ENCODE measurements around the gene RTTN.

RTTN gene

DNA sequence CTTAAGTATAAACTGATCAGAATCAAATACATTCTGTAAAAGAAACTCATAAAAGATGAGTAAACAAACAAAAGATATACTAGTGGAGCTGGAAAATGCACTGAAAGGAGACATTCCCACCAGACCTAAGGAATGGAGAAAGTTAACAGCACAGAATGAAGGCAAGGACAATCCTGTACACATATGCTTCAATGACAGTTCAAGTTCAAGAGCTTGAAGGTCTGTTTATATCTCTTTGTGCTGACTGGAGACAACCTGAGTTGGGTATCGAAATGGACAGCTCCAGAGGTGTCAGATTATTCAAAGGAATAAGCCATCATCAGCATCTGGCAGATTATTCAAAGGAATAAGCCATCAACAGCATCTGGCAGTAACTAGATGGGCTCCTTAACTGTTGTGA is 184.0 kb downstream of the RTTN start:
- no peaks in the 10 kb centered on the region for H3K4me1 ChIP-seq (ENCODE audit: control insufficient read depth, insufficient read depth, low read length)
- H3K4me2 ChIP-seq (ENCODE audit: low read length), result no peak overlapping the region
- H3K36me3 ChIP-seq (ENCODE audit: insufficient read depth, low read length), result peaks cover 49% of the 10 kb centered on the region
- no peak overlapping the region for H3K9ac ChIP-seq (ENCODE audit: low read depth, low read length)
- no peaks in the 10 kb centered on the region for H3K9me3 ChIP-seq (replicated peaks; ENCODE audit: low read length)
- no peaks in the 10 kb centered on the region for H3K27me3 ChIP-seq (ENCODE audit: control insufficient read depth, insufficient read depth, low read length)
- H3K4me3 ChIP-seq (ENCODE audit: low read length), result no peak overlapping the region

DNA sequence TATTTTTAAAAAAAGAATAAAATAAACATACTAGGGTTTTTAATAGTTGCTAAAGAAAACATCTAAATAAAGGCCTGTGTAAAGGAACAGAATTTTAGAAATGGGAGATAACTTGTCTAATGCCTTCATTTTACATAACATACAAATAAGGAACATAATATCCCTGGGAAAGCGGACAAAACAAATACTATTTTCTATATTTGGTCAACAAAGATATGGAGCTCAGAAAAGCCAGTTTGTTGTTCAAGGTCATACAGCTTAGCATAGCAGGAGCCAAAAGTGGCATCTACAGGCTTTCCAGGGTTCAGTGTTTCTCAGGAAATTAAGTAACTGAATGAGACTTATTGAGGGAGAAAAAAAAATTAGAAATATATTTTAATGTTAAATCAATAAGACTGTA is 184.4 kb downstream of the RTTN start:
- Histone ChIP-seq H3K36me3 (ENCODE audit: insufficient read depth, low read length) (peaks cover 48% of the 10 kb centered on the region), H3K4me3 (ENCODE audit: low read length) (no peak overlapping the region), H3K9me3 (replicated peaks; ENCODE audit: low read length) (no peaks in the 10 kb centered on the region)

DNA sequence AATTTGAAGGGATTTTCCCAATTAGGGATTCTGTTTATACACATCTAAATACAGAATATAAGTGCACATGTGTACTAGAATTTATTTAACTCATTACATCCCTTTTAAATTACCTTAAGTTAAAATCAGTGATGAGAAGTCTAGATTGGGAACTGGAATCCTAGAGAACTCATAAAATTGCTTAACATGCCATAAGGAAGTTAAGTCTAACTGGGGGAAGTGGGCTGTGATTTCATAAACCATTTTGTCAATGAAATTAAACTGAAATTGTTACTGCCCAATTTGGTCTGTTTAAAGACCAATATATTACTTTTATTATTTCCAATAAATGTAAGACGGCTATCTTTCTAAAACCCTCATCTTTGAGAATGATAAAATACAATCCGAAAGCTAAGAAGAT is 185.5 kb downstream of the RTTN start:
- H3K4me2 ChIP-seq (ENCODE audit: low read length), result no peak overlapping the region
- H3K36me3 ChIP-seq (ENCODE audit: insufficient read depth, low read length), result peaks cover 50% of the 10 kb centered on the region
- no peaks in the 10 kb centered on the region for H3K9me3 ChIP-seq (replicated peaks; ENCODE audit: low read length)
- H3K4me1 ChIP-seq (ENCODE audit: control insufficient read depth, insufficient read depth, low read length), result no peaks in the 10 kb centered on the region
- H3K27me3 ChIP-seq (ENCODE audit: control insufficient read depth, insufficient read depth, low read length), result no peaks in the 10 kb centered on the region
- H3K9ac ChIP-seq (ENCODE audit: low read depth, low read length), result no peak overlapping the region
- H3K4me3 ChIP-seq (ENCODE audit: low read length), result no peak overlapping the region

More for the DNA sequence above, 184.4 kb downstream of the RTTN start:
- no peak overlapping the region for H3K9ac ChIP-seq (ENCODE audit: low read depth, low read length)
- no peaks in the 10 kb centered on the region for H3K4me1 ChIP-seq (ENCODE audit: control insufficient read depth, insufficient read depth, low read length)
- H3K27me3 ChIP-seq (ENCODE audit: control insufficient read depth, insufficient read depth, low read length), result no peaks in the 10 kb centered on the region
- no peak overlapping the region for H3K4me2 ChIP-seq (ENCODE audit: low read length)

DNA sequence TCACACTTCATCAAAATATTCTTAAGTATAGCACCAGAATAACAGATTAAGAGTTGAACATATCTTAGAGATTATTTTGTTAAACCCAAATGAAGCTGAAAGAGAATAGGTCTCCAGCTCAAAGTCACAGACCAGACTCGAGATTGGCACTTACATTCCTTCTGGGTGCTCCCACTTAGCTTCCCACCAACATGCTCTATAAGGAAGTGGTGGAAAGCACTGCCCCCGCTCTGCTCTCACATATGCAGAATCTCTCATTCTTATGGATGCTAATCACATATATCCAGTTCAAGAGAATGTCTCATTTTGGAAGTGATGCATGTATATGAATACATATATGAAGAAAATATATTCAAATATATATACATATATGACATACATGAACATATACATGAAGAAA is 186.4 kb downstream of the RTTN start:
- Histone ChIP-seq H3K36me3 (ENCODE audit: insufficient read depth, low read length) (peaks cover 41% of the 10 kb centered on the region), H3K4me2 (ENCODE audit: low read length) (no peak overlapping the region), H3K9me3 (replicated peaks; ENCODE audit: low read length) (no peaks in the 10 kb centered on the region), H3K27me3 (ENCODE audit: control insufficient read depth, insufficient read depth, low read length) (no peaks in the 10 kb centered on the region), H3K9ac (ENCODE audit: low read depth, low read length) (no peak overlapping the region), H3K4me3 (ENCODE audit: low read length) (no peak overlapping the region), H3K4me1 (ENCODE audit: control insufficient read depth, insufficient read depth, low read length) (no peaks in the 10 kb centered on the region)

DNA sequence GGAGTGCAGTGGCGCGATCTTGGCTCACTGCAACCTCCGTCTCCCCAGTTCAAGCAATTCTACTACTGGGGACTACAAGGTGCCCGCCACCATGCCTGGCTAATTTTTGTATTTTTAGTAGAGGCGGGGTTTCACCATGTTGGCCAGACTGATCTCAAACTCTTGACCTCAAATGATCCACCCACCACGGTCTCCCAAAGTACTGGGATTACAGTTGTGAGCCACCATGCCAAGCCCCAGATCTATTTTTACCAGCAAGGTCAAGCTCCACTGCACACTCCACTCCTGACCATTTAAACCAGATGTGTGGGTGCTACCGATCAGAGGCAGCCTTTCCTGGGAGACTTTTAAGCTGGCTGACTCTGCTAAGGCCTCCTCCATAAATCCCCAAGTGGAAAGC is 190.4 kb downstream of the RTTN start:
- Histone ChIP-seq H3K9me3 (replicated peaks; ENCODE audit: low read length) (no peaks in the 10 kb centered on the region), H3K4me1 (ENCODE audit: control insufficient read depth, insufficient read depth, low read length) (no peaks in the 10 kb centered on the region), H3K27me3 (ENCODE audit: control insufficient read depth, insufficient read depth, low read length) (no peaks in the 10 kb centered on the region), H3K4me3 (ENCODE audit: low read length) (no peak overlapping the region), H3K36me3 (ENCODE audit: insufficient read depth, low read length) (peaks cover 35% of the 10 kb centered on the region), H3K4me2 (ENCODE audit: low read length) (no peak overlapping the region), H3K9ac (ENCODE audit: low read depth, low read length) (no peak overlapping the region)

DNA sequence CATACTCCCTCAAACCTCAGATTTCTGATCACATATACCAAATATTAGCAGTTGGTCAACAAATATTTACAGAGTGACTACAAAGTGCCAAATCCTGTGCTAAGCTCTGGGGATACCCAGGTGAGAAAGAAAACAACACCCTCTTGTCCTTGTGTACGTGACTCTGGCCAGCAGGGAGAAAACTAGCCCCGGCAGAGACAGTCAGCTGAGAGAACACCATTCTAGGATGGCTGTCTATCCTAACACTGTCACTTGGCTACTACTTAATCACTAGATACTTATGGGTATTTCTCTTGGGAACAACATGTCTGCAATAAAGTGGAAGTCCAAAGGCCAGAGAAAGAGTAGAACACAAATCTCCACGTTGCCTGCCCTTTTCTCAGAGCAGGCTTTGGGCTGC is 199.9 kb downstream of the RTTN start:
- no peaks in the 10 kb centered on the region for H3K4me1 ChIP-seq (ENCODE audit: control insufficient read depth, insufficient read depth, low read length)
- no peak overlapping the region for H3K4me3 ChIP-seq (ENCODE audit: low read length)
- peaks cover 43% of the 10 kb centered on the region for H3K36me3 ChIP-seq (ENCODE audit: insufficient read depth, low read length)
- no peaks in the 10 kb centered on the region for H3K9me3 ChIP-seq (replicated peaks; ENCODE audit: low read length)
- H3K9ac ChIP-seq (ENCODE audit: low read depth, low read length), result no peak overlapping the region
- no peaks in the 10 kb centered on the region for H3K27me3 ChIP-seq (ENCODE audit: control insufficient read depth, insufficient read depth, low read length)
- H3K4me2 ChIP-seq (ENCODE audit: low read length), result no peak overlapping the region

DNA sequence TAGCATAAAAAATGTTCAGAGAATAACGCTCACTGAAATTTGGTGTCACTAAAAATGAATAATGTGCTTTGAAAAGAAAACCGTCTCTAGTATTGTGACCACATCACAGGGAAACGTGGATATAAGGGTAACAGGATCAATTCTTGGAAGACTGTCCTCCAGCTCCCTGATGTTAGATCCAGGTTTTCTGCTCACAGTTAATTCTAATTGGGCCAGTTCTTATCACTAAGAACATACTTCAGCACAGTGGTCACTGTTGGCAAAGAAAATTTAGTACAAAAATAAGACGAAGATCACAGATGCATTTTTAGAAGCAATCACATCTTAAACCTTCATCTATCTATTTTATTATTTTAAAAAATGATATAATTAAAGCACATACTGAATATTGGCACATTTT is 200.8 kb downstream of the RTTN start:
- Histone ChIP-seq H3K27me3 (ENCODE audit: control insufficient read depth, insufficient read depth, low read length) (no peaks in the 10 kb centered on the region), H3K9me3 (replicated peaks; ENCODE audit: low read length) (no peaks in the 10 kb centered on the region), H3K4me2 (ENCODE audit: low read length) (no peak overlapping the region), H3K36me3 (ENCODE audit: insufficient read depth, low read length) (peaks cover 45% of the 10 kb centered on the region), H3K4me1 (ENCODE audit: control insufficient read depth, insufficient read depth, low read length) (no peaks in the 10 kb centered on the region), H3K4me3 (ENCODE audit: low read length) (no peak overlapping the region), H3K9ac (ENCODE audit: low read depth, low read length) (no peak overlapping the region)

DNA sequence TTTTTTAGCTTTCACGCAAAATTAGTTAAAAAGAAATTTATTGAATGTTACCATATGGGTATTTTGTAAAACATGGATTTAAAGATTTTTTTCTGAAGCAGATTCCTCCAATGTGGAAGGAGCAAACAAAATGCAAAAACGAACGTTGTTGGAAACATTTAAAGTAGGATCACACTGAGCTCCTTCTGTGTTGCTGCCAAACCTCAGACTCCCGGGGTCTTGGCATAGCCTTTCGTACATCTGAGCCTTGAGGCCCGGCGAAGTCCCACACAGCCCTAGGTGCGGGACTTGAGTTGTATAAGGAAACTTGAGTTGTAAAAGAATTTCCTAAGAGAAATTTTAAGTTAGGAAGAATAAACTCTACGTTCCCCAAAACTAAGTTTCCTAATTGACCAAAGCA is 205.8 kb downstream of the RTTN start:
- Histone ChIP-seq H3K9ac (ENCODE audit: low read depth, low read length) (no peak overlapping the region), H3K9me3 (replicated peaks; ENCODE audit: low read length) (no peaks in the 10 kb centered on the region), H3K4me1 (ENCODE audit: control insufficient read depth, insufficient read depth, low read length) (no peaks in the 10 kb centered on the region), H3K4me3 (ENCODE audit: low read length) (no peak overlapping the region), H3K36me3 (ENCODE audit: insufficient read depth, low read length) (peaks cover 47% of the 10 kb centered on the region), H3K27me3 (ENCODE audit: control insufficient read depth, insufficient read depth, low read length) (no peaks in the 10 kb centered on the region), H3K4me2 (ENCODE audit: low read length) (no peak overlapping the region)

DNA sequence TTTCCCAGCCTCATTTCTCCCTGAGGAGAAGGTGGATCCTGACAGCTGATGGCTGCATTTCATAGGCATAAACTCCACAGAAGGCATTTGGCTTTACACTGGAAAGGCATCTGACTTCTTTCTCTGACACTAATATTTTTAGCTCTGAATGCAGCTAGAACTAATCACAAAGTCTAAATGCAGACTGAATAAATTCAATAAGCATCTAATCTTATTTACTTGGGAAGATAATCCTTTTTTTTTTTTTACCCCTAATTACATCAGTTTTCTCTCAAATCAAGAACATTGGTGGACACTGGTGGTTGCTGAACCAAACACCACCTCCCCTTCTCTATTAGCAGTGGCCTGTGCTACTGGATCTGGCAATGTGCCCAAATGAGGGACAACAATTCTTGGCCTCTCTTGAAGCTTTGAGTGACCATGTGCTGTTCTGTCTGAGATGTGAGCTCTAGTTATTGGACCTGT is 206.9 kb downstream of the RTTN start:
- no peaks in the 10 kb centered on the region for H3K27me3 ChIP-seq (ENCODE audit: control insufficient read depth, insufficient read depth, low read length)
- no peak overlapping the region for H3K4me2 ChIP-seq (ENCODE audit: low read length)
- H3K4me1 ChIP-seq (ENCODE audit: control insufficient read depth, insufficient read depth, low read length), result no peaks in the 10 kb centered on the region
- no peak overlapping the region for H3K4me3 ChIP-seq (ENCODE audit: low read length)
- no peak overlapping the region for H3K9ac ChIP-seq (ENCODE audit: low read depth, low read length)
- H3K9me3 ChIP-seq (replicated peaks; ENCODE audit: low read length), result no peaks in the 10 kb centered on the region
- peaks cover 40% of the 10 kb centered on the region for H3K36me3 ChIP-seq (ENCODE audit: insufficient read depth, low read length)

DNA sequence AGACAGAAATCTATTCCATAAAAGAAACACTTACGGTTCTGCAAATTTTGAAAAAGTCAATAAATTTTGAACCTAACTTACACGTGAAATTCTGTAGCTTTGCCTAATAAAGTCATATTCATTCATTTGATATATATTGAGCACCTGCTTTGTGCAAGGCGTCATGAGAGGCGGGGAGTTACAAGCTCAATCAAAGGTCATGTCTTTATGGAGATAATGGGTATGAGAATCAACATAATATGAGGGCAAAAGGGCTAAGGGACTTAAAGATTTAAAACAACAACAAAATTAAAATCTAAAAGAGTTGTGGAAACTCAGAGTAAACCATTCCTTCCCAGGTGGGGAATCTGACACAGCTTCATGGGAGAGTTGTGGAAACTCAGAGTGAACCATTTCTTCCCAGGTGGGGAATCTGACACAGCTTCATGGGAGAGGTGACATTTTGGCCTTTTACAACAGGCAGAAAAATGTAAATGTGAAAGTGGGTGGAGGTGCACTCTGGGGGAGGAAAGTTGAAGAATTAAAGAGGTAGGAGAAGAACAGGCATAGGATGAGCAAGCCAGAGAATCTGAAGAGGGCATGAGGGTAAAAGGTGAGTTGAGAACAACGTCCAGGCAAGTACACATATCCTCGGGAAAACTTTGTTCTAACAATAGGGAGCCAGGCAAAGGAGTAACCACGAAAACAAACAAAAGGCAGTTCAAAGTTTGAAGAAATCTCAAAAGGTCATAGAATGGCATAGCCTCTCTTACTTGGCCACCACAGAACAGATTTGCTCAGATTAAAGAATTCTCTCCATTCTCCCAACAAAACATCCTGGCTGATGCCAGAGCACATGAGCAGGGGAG is 208.3 kb downstream of the RTTN start:
- Histone ChIP-seq H3K27me3 (ENCODE audit: control insufficient read depth, insufficient read depth, low read length) (no peaks in the 10 kb centered on the region), H3K4me1 (ENCODE audit: control insufficient read depth, insufficient read depth, low read length) (no peaks in the 10 kb centered on the region), H3K4me3 (ENCODE audit: low read length) (no peak overlapping the region), H3K4me2 (ENCODE audit: low read length) (no peak overlapping the region), H3K9ac (ENCODE audit: low read depth, low read length) (no peak overlapping the region), H3K36me3 (ENCODE audit: insufficient read depth, low read length) (peaks cover 39% of the 10 kb centered on the region), H3K9me3 (replicated peaks; ENCODE audit: low read length) (no peaks in the 10 kb centered on the region)

DNA sequence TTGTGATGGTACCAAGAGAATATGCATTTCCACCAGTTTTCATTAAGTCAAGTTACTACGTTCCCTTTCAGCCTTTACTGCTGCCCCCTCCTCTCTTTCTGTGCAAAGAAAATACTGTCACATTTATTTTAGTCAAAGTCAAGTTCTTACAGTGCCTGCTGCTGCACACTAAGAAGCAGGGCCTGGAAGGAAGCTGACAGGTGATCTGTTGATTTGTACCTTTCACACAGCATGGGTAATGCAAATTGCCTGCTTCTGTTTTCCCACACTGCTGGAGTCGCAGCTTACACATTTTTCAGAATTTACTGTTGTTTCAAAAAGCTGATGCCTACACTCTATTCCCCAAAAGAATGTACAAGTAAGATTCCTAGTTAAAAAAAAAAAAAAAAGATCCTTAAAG is 209.1 kb downstream of the RTTN start:
- H3K27me3 ChIP-seq (ENCODE audit: control insufficient read depth, insufficient read depth, low read length), result no peaks in the 10 kb centered on the region
- no peak overlapping the region for H3K4me2 ChIP-seq (ENCODE audit: low read length)
- H3K4me1 ChIP-seq (ENCODE audit: control insufficient read depth, insufficient read depth, low read length), result no peaks in the 10 kb centered on the region
- H3K36me3 ChIP-seq (ENCODE audit: insufficient read depth, low read length), result peaks cover 31% of the 10 kb centered on the region
- H3K9me3 ChIP-seq (replicated peaks; ENCODE audit: low read length), result no peaks in the 10 kb centered on the region
- H3K4me3 ChIP-seq (ENCODE audit: low read length), result no peak overlapping the region
- no peak overlapping the region for H3K9ac ChIP-seq (ENCODE audit: low read depth, low read length)

DNA sequence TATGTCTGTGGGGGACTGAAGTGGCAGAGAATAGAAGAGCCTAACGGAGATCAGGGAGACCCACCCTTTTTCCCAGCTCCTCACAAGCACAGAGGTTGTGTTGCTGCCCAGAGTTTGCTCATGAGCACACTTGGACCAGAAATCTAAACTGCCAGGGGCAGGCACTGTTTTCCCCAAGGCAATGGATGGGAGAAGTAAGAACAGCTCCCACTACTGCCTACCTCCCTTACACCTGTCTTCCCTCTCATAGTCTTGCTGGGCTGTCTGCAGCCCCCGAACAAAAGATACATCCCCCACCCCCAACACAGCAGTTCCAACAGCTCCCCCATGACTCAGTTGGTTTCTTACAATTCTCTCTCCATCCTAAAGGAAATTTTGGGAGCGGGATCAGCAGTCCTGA is 209.7 kb downstream of the RTTN start:
- no peaks in the 10 kb centered on the region for H3K9me3 ChIP-seq (replicated peaks; ENCODE audit: low read length)
- H3K27me3 ChIP-seq (ENCODE audit: control insufficient read depth, insufficient read depth, low read length), result no peaks in the 10 kb centered on the region
- H3K9ac ChIP-seq (ENCODE audit: low read depth, low read length), result no peak overlapping the region
- H3K4me1 ChIP-seq (ENCODE audit: control insufficient read depth, insufficient read depth, low read length), result no peaks in the 10 kb centered on the region
- no peak overlapping the region for H3K4me2 ChIP-seq (ENCODE audit: low read length)
- peaks cover 25% of the 10 kb centered on the region for H3K36me3 ChIP-seq (ENCODE audit: insufficient read depth, low read length)
- no peak overlapping the region for H3K4me3 ChIP-seq (ENCODE audit: low read length)

Measured in skeletal muscle satellite cell (primary cell).